DOHH2 (cell line): ENCODE results near the gene NCOA5.

ENCODE experiments used
- H3F3A ChIP-seq: fragments of 200-600 bp; sonication (generic), shearing (Covaris generic); 2 replicates; pipeline ENCODE4 v1.6.0; 2016; ENCODE audit warnings: antibody characterized with exemption, mild to moderate bottlenecking; ENCODE audit not compliant: control insufficient read depth, insufficient read depth
- H3K27ac ChIP-seq: fragments of 200-600 bp; sonication (generic); 2 replicates; pipeline ENCODE4 v1.5.1; 2014; ENCODE audit warnings: low read depth, mild to moderate bottlenecking, low read length, moderate library complexity
- H3K27me3 ChIP-seq: fragments of 200-600 bp; sonication (generic); 2 replicates; pipeline ENCODE4 v1.6.1; 2014; ENCODE audit warnings: mild to moderate bottlenecking, low read length, mixed read lengths; ENCODE audit not compliant: control insufficient read depth
- H3K36me3 ChIP-seq: fragments of 200-600 bp; sonication (generic); 2 replicates; pipeline ENCODE4 v1.6.1; 2014; ENCODE audit warnings: mild to moderate bottlenecking, low read length, moderate library complexity, mixed read lengths; ENCODE audit not compliant: control insufficient read depth
- H3K4me1 ChIP-seq: fragments of 200-600 bp; sonication (generic); 2 replicates; pipeline ENCODE4 v1.6.1; 2014; ENCODE audit warnings: mild to moderate bottlenecking, low read length, mixed read lengths; ENCODE audit not compliant: control insufficient read depth
- H3K4me2 ChIP-seq: fragments of 200-600 bp; sonication (generic); 2 replicates; pipeline ENCODE4 v1.6.0; 2014; ENCODE audit warnings: mild to moderate bottlenecking, low read length, moderate library complexity
- H3K4me3 ChIP-seq: fragments of 200-600 bp; sonication (generic); 2 replicates; pipeline ENCODE4 v1.5.1; 2014; ENCODE audit warnings: mild to moderate bottlenecking, low read length, mixed read lengths
- H3K79me2 ChIP-seq: fragments of 200-600 bp; sonication (generic); 2 replicates; pipeline ENCODE4 v1.6.1; 2014; ENCODE audit warnings: mild to moderate bottlenecking, low read length, mixed read lengths; ENCODE audit not compliant: control insufficient read depth
- H3K9me2 ChIP-seq: fragments of 200-600 bp; sonication (generic); replicated peaks from 2 replicates; pipeline ENCODE4 v1.6.1; 2014; ENCODE audit warnings: mild to moderate bottlenecking, low read length, mixed read lengths; ENCODE audit not compliant: control insufficient read depth
- H3K9me3 ChIP-seq: fragments of 200-600 bp; sonication (generic); 2 replicates; pipeline ENCODE4 v1.6.1; 2014; ENCODE audit warnings: antibody characterized with exemption, low read length, mixed read lengths; ENCODE audit not compliant: control insufficient read depth, insufficient read depth
- H4K20me1 ChIP-seq: fragments of 200-600 bp; sonication (generic); 2 replicates; pipeline ENCODE4 v1.6.0; 2014; ENCODE audit warnings: low read depth, mild to moderate bottlenecking, antibody characterized with exemption, low read length, moderate library complexity; ENCODE audit not compliant: control insufficient read depth, insufficient read depth
- EZH2phosphoT487 ChIP-seq: fragments of 200-600 bp; sonication (generic); IDR thresholded peaks from 2 replicates; pipeline ENCODE4 v1.6.1; 2017; ENCODE audit warnings: borderline replicate concordance, mild to moderate bottlenecking, antibody characterized with exemption, low read length, moderate library complexity, mixed read lengths
- TF ChIP-seq, protein P1 (sequence below): fragments of 200-600 bp; sonication (generic); IDR thresholded peaks from one replicate; pipeline ENCODE4 v1.5.1; 2014; ENCODE audit warnings: antibody characterized with exemption, mild to moderate bottlenecking, low read depth, low read length; ENCODE audit not compliant: poor library complexity, severe bottlenecking

Gene NCOA5

DNA sequence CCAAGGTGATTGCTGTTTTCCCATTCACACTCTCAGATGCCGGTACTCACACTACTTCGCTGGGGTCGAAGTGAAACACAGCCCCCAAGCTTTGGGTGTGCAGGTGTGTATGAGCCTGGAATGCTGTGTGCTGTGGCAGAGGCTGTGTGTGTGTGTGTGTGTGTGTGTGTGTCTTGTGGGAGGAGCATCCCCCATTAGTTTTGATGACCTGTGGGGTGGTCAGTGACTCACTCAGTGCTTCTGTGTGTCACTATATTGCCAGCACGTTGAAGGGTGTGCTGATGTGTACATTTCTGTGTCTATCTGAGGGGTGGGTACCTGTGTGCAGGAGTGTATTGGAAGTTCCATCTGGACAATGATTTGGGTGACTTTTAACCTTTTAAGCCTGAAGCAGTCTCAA lies 65.8 kb downstream of the NCOA5 start:
- Histone ChIP-seq H3K9me3 (no peaks in the 10 kb centered on the region), H3K36me3 (no peaks in the 10 kb centered on the region), H3K4me3 (no peak overlapping the region), H3K9me2 (no peaks in the 10 kb centered on the region), H3K4me2 (no peak overlapping the region), H3K4me1 (peaks cover 19% of the 10 kb centered on the region), H3K27ac (no peak overlapping the region), H4K20me1 (0 out of 2 replicates have a peak, but pooled peaks cover 5% of the 10 kb centered on the region), H3F3A (no peaks in the 10 kb centered on the region), H3K79me2 (no peaks in the 10 kb centered on the region), H3K27me3 (peaks cover 6% of the 10 kb centered on the region)
- TF ChIP-seq EZH2phosphoT487 = no peak
- TF ChIP-seq, protein P1, sequence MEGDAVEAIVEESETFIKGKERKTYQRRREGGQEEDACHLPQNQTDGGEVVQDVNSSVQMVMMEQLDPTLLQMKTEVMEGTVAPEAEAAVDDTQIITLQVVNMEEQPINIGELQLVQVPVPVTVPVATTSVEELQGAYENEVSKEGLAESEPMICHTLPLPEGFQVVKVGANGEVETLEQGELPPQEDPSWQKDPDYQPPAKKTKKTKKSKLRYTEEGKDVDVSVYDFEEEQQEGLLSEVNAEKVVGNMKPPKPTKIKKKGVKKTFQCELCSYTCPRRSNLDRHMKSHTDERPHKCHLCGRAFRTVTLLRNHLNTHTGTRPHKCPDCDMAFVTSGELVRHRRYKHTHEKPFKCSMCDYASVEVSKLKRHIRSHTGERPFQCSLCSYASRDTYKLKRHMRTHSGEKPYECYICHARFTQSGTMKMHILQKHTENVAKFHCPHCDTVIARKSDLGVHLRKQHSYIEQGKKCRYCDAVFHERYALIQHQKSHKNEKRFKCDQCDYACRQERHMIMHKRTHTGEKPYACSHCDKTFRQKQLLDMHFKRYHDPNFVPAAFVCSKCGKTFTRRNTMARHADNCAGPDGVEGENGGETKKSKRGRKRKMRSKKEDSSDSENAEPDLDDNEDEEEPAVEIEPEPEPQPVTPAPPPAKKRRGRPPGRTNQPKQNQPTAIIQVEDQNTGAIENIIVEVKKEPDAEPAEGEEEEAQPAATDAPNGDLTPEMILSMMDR = no peak

DNA sequence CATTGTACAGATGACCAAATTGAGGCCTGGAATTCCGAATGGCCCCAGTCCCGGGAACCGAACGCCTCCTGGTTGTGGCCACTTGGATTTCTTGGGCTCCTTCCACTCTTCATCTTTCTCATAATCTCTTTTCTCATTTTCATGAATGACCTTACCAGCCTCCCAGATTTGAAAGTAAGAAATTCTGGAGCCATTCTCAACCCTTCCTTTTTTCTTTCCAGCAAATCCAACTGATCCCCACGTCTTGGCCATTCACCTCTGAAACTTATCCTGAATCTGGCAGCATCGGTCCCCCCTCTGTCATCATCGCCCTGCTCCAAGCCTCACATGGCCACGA lies 66.6 kb downstream of the NCOA5 start:
- Histone ChIP-seq H3K4me3 (no peak overlapping the region), H3K36me3 (no peaks in the 10 kb centered on the region), H4K20me1 (0 out of 2 replicates have a peak, but pooled peaks cover 5% of the 10 kb centered on the region), H3F3A (no peaks in the 10 kb centered on the region), H3K4me2 (0 out of 2 replicates have a peak overlapping the region, but pooled peaks have one; percentile 75), H3K27ac (no peak overlapping the region), H3K4me1 (peaks cover 19% of the 10 kb centered on the region), H3K9me2 (no peaks in the 10 kb centered on the region), H3K9me3 (no peaks in the 10 kb centered on the region), H3K27me3 (peaks cover 6% of the 10 kb centered on the region), H3K79me2 (no peaks in the 10 kb centered on the region)
- no peak for TF ChIP-seq EZH2phosphoT487
- TF ChIP-seq, protein P1 = no peak

DNA sequence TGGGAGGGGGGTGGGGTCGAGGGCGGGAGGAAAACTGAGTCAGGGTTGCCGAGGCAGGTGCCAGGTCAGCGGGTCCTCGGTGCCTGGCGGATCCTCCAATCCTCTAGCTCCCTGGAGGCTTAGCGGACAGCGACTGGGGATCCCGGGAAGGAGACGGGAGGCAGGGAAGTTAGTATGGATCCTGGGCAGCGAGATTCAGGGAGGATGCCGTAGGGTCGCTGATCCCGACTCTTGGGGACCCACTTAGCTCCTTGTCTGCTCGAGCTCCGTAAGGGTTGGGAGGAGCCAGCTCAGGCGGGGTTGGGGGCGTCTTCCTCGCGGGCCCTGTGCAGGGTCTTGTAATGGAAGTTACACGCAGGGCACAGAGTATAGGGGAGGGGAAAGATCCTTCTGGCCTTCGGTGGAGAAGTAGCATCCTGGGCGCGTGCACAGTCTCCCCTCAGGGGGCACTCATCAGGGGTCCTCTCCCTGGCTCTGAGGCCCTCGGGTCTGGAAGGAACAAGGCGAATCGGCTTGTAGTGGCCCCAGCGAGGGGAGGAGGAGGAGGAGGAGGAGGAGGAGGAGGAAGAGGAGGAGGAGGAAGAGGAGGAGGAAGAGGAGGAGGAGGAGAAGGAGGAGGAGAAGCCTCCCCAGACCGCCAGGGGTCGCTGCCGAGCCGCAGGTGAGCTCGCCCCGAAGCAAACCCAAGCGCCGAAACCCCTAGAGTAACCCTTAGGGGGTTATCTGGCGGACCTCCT lies 67.2 kb downstream of the NCOA5 start:
- H4K20me1 ChIP-seq = 0 out of 2 replicates have a peak, but pooled peaks cover 5% of the 10 kb centered on the region
- peaks cover 19% of the 10 kb centered on the region for H3K4me1 ChIP-seq
- H3K4me2 ChIP-seq = peak overlapping the region; percentile 75
- peak overlapping the region; percentile 65 for H3K4me3 ChIP-seq
- no peaks in the 10 kb centered on the region for H3K79me2 ChIP-seq
- no peak for TF ChIP-seq EZH2phosphoT487
- TF ChIP-seq, protein P1 = peak; percentile 73
- no peak overlapping the region for H3K27ac ChIP-seq
- no peaks in the 10 kb centered on the region for H3K9me2 ChIP-seq
- no peaks in the 10 kb centered on the region for H3F3A ChIP-seq
- H3K27me3 ChIP-seq = peaks cover 6% of the 10 kb centered on the region
- no peaks in the 10 kb centered on the region for H3K36me3 ChIP-seq
- H3K9me3 ChIP-seq = no peaks in the 10 kb centered on the region
